Brain microvascular endothelial cell (primary cell): Measurements from ENCODE around the gene NMU.
"Not testable (repeated sequence)": the region's sequence is repeated elsewhere in the genome, so short reads cannot be mapped to it uniquely, and the experiment has no call there.

Experiments used
- DNase-seq: peaks from one replicate; pipeline ENCODE4 v3.0.0-alpha.2; 2020
- H3K27ac ChIP-seq: fragments of 250-450 bp; sonication (Bioruptor Pico); 2 replicates; pipeline ENCODE4 v1.5.1; 2020; ENCODE audit warnings: mild to moderate bottlenecking, moderate library complexity
- H3K27me3 ChIP-seq: fragments of 250-450 bp; sonication (Bioruptor Pico); replicated peaks from 2 replicates; pipeline ENCODE4 v1.5.1; 2020; ENCODE audit warnings: mild to moderate bottlenecking
- H3K36me3 ChIP-seq: fragments of 250-450 bp; sonication (Bioruptor Pico); replicated peaks from 2 replicates; pipeline ENCODE4 v1.5.1; 2020; ENCODE audit warnings: mild to moderate bottlenecking
- H3K4me3 ChIP-seq: 2 replicates; pipeline ENCODE4 v1.5.1; 2011; ENCODE audit warnings: low read depth, mild to moderate bottlenecking, control low read depth, low read length, moderate library complexity
- in situ Hi-C: cut with HindIII; loops from 2 replicates; pipeline ENCODE4 v1.10.0; 2017; ENCODE audit warnings: low sequenced_read_pairs, low pct_ligation_motif_present
- TF ChIP-seq, protein P1 (sequence below): IDR thresholded peaks from 2 replicates; pipeline ENCODE4 v1.5.1; 2011; ENCODE audit warnings: low read depth, mild to moderate bottlenecking, moderate library complexity, low read length, control low read depth, inconsistent platforms; ENCODE audit errors: missing control alignments

NMU gene, protein sequence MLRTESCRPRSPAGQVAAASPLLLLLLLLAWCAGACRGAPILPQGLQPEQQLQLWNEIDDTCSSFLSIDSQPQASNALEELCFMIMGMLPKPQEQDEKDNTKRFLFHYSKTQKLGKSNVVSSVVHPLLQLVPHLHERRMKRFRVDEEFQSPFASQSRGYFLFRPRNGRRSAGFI

GRCh38 chr4:55635741-55636655, at the start of gene NMU:
Gene NMU, minus strand, starts transcription at chr4:55636298. Its CDS starts 106 bp downstream, at chr4:55636192.
- peaks cover 4% of the 10 kb centered on the region for H3K27me3 ChIP-seq
- TF ChIP-seq, protein P1, sequence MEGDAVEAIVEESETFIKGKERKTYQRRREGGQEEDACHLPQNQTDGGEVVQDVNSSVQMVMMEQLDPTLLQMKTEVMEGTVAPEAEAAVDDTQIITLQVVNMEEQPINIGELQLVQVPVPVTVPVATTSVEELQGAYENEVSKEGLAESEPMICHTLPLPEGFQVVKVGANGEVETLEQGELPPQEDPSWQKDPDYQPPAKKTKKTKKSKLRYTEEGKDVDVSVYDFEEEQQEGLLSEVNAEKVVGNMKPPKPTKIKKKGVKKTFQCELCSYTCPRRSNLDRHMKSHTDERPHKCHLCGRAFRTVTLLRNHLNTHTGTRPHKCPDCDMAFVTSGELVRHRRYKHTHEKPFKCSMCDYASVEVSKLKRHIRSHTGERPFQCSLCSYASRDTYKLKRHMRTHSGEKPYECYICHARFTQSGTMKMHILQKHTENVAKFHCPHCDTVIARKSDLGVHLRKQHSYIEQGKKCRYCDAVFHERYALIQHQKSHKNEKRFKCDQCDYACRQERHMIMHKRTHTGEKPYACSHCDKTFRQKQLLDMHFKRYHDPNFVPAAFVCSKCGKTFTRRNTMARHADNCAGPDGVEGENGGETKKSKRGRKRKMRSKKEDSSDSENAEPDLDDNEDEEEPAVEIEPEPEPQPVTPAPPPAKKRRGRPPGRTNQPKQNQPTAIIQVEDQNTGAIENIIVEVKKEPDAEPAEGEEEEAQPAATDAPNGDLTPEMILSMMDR: no peak
- in situ Hi-C loops: no loop called here
- H3K4me3 ChIP-seq: peak within 1 kb of the TSS; percentile 47
- no peak within 1 kb of the TSS for H3K27ac ChIP-seq
- no peaks in the 10 kb centered on the region for H3K36me3 ChIP-seq
- no peak for DNase-seq

DNA sequence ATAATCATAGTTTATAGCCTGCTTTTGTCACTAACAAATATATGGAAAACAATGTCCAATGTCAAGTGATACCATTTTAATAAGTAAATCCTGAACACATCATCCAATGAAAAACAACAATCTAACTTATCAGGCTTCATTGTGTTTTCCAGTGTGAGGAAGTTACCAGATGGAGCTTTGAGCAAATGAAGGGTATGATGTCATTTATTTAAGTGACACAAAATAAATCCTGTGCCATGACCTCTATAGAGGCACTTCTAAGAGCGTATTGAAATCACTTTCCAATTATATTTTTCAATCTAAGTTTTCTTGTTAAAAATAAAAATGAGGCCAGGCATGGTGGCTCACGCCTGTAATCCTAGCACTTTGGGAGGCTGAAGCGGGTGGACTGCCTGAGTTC, 48.2 kb upstream of the NMU start:
- in situ Hi-C loops: no loop called here
- no peaks in the 10 kb centered on the region for H3K36me3 ChIP-seq
- no peak for DNase-seq
- H3K4me3 ChIP-seq: no peak overlapping the region
- no peaks in the 10 kb centered on the region for H3K27me3 ChIP-seq
- TF ChIP-seq, protein P1: no peak
- no peak overlapping the region for H3K27ac ChIP-seq

- H3K4me3 ChIP-seq, H3K36me3 ChIP-seq, H3K27me3 ChIP-seq, DNase-seq, H3K27ac ChIP-seq, in situ Hi-C loops: not testable (repeated sequence)
Observed at GRCh38 chr4:55682797-55683196, 46.7 kb upstream of the NMU start.

DNA sequence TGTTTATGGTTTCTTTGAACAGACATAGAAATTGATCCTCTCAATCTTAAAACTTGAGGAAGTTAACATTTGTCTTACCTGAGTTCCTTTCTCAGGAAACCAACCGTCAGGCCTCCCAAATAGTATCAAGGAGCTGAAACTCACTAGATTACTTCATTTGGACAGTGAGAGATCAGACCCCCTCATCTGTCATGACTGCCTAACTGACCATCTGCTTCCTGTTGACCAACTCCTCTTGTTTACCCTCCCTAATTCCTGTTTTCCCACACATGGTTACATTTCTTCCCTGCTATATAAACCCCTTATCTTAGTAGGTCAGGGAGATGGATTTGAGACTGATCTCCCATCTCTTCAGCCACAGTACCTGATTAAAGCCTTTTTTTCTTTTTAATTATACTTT, 46.2 kb upstream of the NMU start:
- Histone ChIP-seq H3K36me3 (no peaks in the 10 kb centered on the region), H3K4me3 (no peak overlapping the region), H3K27me3 (no peaks in the 10 kb centered on the region), H3K27ac (no peak overlapping the region)
- TF ChIP-seq, protein P1: no peak
- DNase-seq: no peak
- in situ Hi-C loops: no loop called here

GRCh38 chr4:55681430-55681829, 45.3 kb upstream of the NMU start:
- no peak for DNase-seq
- TF ChIP-seq, protein P1: no peak
- in situ Hi-C loops: no loop called here
- H3K4me3 ChIP-seq: no peak overlapping the region
- no peaks in the 10 kb centered on the region for H3K27me3 ChIP-seq
- no peaks in the 10 kb centered on the region for H3K36me3 ChIP-seq
- no peak overlapping the region for H3K27ac ChIP-seq

DNA sequence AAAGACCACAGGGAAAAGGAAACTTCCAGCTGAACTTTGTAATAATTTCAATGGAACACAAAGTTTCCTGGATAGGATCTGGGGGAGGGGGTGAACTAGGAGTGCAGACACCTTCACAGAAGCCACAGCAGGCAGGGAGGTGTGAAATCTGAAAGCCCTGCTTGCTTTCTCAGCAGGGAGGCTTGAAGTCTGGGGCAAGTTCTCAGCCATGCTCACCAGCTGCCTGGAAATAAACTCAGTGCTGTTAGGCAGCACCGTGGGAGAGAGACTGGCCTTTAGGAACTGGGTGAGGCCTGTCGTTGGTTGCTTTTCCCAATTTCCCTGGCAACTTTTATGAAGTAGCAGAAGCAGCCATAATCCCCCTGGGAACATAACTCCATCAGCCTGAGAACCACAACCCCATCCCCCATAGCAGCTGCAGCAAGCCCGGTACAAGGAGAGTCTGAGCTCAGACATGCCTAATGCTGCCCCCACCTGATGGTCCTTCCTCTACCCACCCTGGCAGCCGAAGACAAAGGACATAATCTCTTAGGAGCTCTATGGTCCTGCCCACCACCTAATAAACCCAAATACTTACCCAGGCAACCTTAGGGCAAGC, 39.2 kb upstream of the NMU start:
- H3K27me3 ChIP-seq: no peaks in the 10 kb centered on the region
- no peaks in the 10 kb centered on the region for H3K36me3 ChIP-seq
- no peak for DNase-seq
- no peak overlapping the region for H3K27ac ChIP-seq
- TF ChIP-seq, protein P1: no peak
- in situ Hi-C loops: no loop called here
- H3K4me3 ChIP-seq: no peak overlapping the region
